ENCODE data around the gene SOX6. TPM values are rescaled to one million over a fixed set of nuclear protein-coding genes. Genes with fewer than 3 reads are reported as not detected.

Gene SOX6
- total and polyA plus RNA-seq, 2 donors (not counting 1 experiment from before 2014, with no cell fraction given), result 3.0 to 5.1 TPM

GRCh38 chr11:16089481-16089880 lies 266.9 kb downstream of the SOX6 start:
- no peak overlapping the region for H3K27ac ChIP-seq (ENCODE audit: insufficient read depth, low read length)
- no peak overlapping the region for H3K4me2 ChIP-seq (ENCODE audit: extremely low read depth, insufficient read depth, low read length)
- no peak overlapping the region for H2AFZ ChIP-seq (ENCODE audit: low read length)
- no peaks in the 10 kb centered on the region for H3K4me1 ChIP-seq (ENCODE audit: control insufficient read depth, extremely low read depth, insufficient read depth, low read length)
- H3K79me2 ChIP-seq (ENCODE audit: control insufficient read depth, insufficient read depth, low read length), result no peaks in the 10 kb centered on the region
- no peaks in the 10 kb centered on the region for H3K36me3 ChIP-seq (ENCODE audit: control insufficient read depth, insufficient read depth, low read length)
- H4K20me1 ChIP-seq (ENCODE audit: control insufficient read depth, extremely low read depth, insufficient read depth, low read length), result no peaks in the 10 kb centered on the region
- no peaks in the 10 kb centered on the region for H3K27me3 ChIP-seq (ENCODE audit: control insufficient read depth, insufficient read depth, low read length)
- no peak overlapping the region for H3K4me3 ChIP-seq (replicated peaks in 1 of 4; ENCODE audit: control extremely low read depth in 1 of 4, insufficient read depth in 1 of 4, low read depth in 3 of 4, low read length in 4 of 4)
- TF ChIP-seq EZH2 (IDR thresholded peaks at IDR 0.05; ENCODE audit: low read length, missing control alignments), result no peak
- TF ChIP-seq CTCF (conservative IDR thresholded peaks at IDR 0.05 in 1 of 2, IDR thresholded peaks at IDR 0.05 in 1 of 2; ENCODE audit: low read depth in 1 of 2, low read length in 2 of 2), result no peak
- no peak for DNase-seq (ENCODE audit: low read depth in 2 of 2)
- H3K9ac ChIP-seq (ENCODE audit: insufficient read depth, low read length), result no peak overlapping the region
- no peaks in the 10 kb centered on the region for H3K9me3 ChIP-seq (ENCODE audit: control insufficient read depth, insufficient read depth, low read depth, low read length)

GRCh38 chr11:16088774-16089173 lies 267.6 kb downstream of the SOX6 start:
- Histone ChIP-seq H3K4me2 (ENCODE audit: extremely low read depth, insufficient read depth, low read length) (no peak overlapping the region), H3K79me2 (ENCODE audit: control insufficient read depth, insufficient read depth, low read length) (no peaks in the 10 kb centered on the region), H3K4me1 (ENCODE audit: control insufficient read depth, extremely low read depth, insufficient read depth, low read length) (no peaks in the 10 kb centered on the region), H3K27ac (ENCODE audit: insufficient read depth, low read length) (no peak overlapping the region), H2AFZ (ENCODE audit: low read length) (no peak overlapping the region), H3K27me3 (ENCODE audit: control insufficient read depth, insufficient read depth, low read length) (no peaks in the 10 kb centered on the region), H3K9me3 (ENCODE audit: control insufficient read depth, insufficient read depth, low read depth, low read length) (no peaks in the 10 kb centered on the region), H3K36me3 (ENCODE audit: control insufficient read depth, insufficient read depth, low read length) (no peaks in the 10 kb centered on the region), H4K20me1 (ENCODE audit: control insufficient read depth, extremely low read depth, insufficient read depth, low read length) (no peaks in the 10 kb centered on the region), H3K9ac (ENCODE audit: insufficient read depth, low read length) (no peak overlapping the region), H3K4me3 (replicated peaks in 1 of 4; ENCODE audit: control extremely low read depth in 1 of 4, insufficient read depth in 1 of 4, low read depth in 3 of 4, low read length in 4 of 4) (no peak overlapping the region)
- no peak for TF ChIP-seq CTCF (conservative IDR thresholded peaks at IDR 0.05 in 1 of 2, IDR thresholded peaks at IDR 0.05 in 1 of 2; ENCODE audit: low read depth in 1 of 2, low read length in 2 of 2)
- TF ChIP-seq EZH2 (IDR thresholded peaks at IDR 0.05; ENCODE audit: low read length, missing control alignments), result no peak
- DNase-seq (ENCODE audit: low read depth in 2 of 2), result no peak

- no peak overlapping the region for H2AFZ ChIP-seq (ENCODE audit: low read length)
- no peaks in the 10 kb centered on the region for H4K20me1 ChIP-seq (ENCODE audit: control insufficient read depth, extremely low read depth, insufficient read depth, low read length)
- no peaks in the 10 kb centered on the region for H3K4me1 ChIP-seq (ENCODE audit: control insufficient read depth, extremely low read depth, insufficient read depth, low read length)
- no peaks in the 10 kb centered on the region for H3K36me3 ChIP-seq (ENCODE audit: control insufficient read depth, insufficient read depth, low read length)
- no peaks in the 10 kb centered on the region for H3K9me3 ChIP-seq (ENCODE audit: control insufficient read depth, insufficient read depth, low read depth, low read length)
- H3K27me3 ChIP-seq (ENCODE audit: control insufficient read depth, insufficient read depth, low read length), result no peaks in the 10 kb centered on the region
- no peak for DNase-seq (ENCODE audit: low read depth in 2 of 2)
- no peak overlapping the region for H3K27ac ChIP-seq (ENCODE audit: insufficient read depth, low read length)
- no peak overlapping the region for H3K9ac ChIP-seq (ENCODE audit: insufficient read depth, low read length)
- H3K4me3 ChIP-seq (replicated peaks in 1 of 4; ENCODE audit: control extremely low read depth in 1 of 4, insufficient read depth in 1 of 4, low read depth in 3 of 4, low read length in 4 of 4), result no peak overlapping the region
- H3K4me2 ChIP-seq (ENCODE audit: extremely low read depth, insufficient read depth, low read length), result no peak overlapping the region
- TF ChIP-seq CTCF (conservative IDR thresholded peaks at IDR 0.05 in 1 of 2, IDR thresholded peaks at IDR 0.05 in 1 of 2; ENCODE audit: low read depth in 1 of 2, low read length in 2 of 2) (no peak), EZH2 (IDR thresholded peaks at IDR 0.05; ENCODE audit: low read length, missing control alignments) (no peak)
- no peaks in the 10 kb centered on the region for H3K79me2 ChIP-seq (ENCODE audit: control insufficient read depth, insufficient read depth, low read length)
Observed at GRCh38 chr11:16087886-16088285, 268.5 kb downstream of the SOX6 start.

Data from fibroblast of lung (primary cell).